ENCODE data around the gene CST4. TPM values are rescaled to one million over a fixed set of nuclear protein-coding genes. Genes with fewer than 3 reads are reported as not detected.
"Not testable (repeated sequence)": the region's sequence is repeated elsewhere in the genome, so short reads cannot be mapped to it uniquely, and the experiment has no call there.

CST4 gene
- total and polyA plus RNA-seq, 2 experiments from 2014 or later: 0.23 TPM; not detected in 1

DNA sequence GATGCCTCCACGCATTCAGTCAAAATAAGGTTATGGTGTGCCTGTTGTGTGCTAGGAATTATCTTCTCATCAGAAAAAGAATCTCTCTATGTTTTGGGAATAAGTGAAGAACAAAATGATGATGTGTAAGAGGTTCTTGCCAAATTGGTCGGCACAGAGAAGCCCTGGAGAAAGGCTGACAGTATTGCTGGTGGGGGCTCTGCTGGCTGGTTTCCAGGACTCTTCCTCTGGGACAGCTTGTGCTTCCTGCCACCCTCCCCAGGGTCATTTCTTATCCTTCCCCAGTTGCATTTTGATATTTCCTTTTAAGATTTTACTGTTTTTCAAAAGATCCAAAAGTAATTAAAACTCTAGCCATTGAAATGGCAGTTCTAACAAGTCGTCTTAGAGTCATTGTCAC is 22.1 kb downstream of the CST4 start:
- no peaks in the 10 kb centered on the region for H3K27me3 ChIP-seq
- TF ChIP-seq, protein P1, sequence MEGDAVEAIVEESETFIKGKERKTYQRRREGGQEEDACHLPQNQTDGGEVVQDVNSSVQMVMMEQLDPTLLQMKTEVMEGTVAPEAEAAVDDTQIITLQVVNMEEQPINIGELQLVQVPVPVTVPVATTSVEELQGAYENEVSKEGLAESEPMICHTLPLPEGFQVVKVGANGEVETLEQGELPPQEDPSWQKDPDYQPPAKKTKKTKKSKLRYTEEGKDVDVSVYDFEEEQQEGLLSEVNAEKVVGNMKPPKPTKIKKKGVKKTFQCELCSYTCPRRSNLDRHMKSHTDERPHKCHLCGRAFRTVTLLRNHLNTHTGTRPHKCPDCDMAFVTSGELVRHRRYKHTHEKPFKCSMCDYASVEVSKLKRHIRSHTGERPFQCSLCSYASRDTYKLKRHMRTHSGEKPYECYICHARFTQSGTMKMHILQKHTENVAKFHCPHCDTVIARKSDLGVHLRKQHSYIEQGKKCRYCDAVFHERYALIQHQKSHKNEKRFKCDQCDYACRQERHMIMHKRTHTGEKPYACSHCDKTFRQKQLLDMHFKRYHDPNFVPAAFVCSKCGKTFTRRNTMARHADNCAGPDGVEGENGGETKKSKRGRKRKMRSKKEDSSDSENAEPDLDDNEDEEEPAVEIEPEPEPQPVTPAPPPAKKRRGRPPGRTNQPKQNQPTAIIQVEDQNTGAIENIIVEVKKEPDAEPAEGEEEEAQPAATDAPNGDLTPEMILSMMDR (IDR thresholded peaks at IDR 0.05; ENCODE audit: poor library complexity): no peak
- no peak for TF ChIP-seq EZH2phosphoT487 (IDR thresholded peaks at IDR 0.05; ENCODE audit: low read depth, severe bottlenecking, unreplicated experiment)
- H3K9me3 ChIP-seq (ENCODE audit: low read depth): no peaks in the 10 kb centered on the region
- H3K9me2 ChIP-seq (replicated peaks; ENCODE audit: insufficient read depth): no peaks in the 10 kb centered on the region
- peaks cover 4% of the 10 kb centered on the region for H3K4me1 ChIP-seq (ENCODE audit: insufficient read depth)
- no peaks in the 10 kb centered on the region for H3K79me2 ChIP-seq
- no peaks in the 10 kb centered on the region for H4K20me1 ChIP-seq (ENCODE audit: insufficient read depth, poor library complexity, severe bottlenecking)
- no peak overlapping the region for H3K4me2 ChIP-seq
- no peak for DNase-seq (ENCODE audit: low spot score)
- H3K36me3 ChIP-seq (replicated peaks; ENCODE audit: insufficient read depth, low read depth): no peaks in the 10 kb centered on the region
- no peak overlapping the region for H2AFZ ChIP-seq
- no peak overlapping the region for H3K27ac ChIP-seq
- H3K4me3 ChIP-seq: no peak overlapping the region
- 78% methylated on average over 3 of the region's 3 CpGs for whole genome bisulfite sequencing (ENCODE audit: low lambda C conversion rate, missing lambda C conversion rate)

DNA sequence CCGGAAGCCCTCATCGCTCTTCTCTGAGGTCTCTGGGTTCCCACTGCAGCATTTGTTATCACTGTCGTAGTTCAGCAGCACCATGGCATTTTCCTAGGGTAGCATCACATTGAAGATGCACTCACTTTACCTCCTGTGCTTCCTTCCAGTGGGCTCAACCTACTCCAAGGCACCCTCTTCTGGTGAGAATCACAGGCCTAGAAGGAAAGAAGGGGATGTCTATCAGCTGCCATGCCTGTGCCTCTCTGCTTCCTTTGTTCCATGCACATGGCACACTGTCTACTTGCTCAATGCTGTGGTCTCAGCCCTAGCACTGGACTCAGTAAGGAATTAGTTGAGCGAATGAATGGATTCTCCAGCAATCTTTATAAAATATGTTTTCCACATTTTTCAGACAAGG is 22.6 kb downstream of the CST4 start:
- WGBS (ENCODE audit: low lambda C conversion rate, missing lambda C conversion rate): 84% methylated on average over 4 of the region's 4 CpGs
- TF ChIP-seq, protein P1 (IDR thresholded peaks at IDR 0.05; ENCODE audit: poor library complexity): peak; percentile 14
- no peak for TF ChIP-seq EZH2 (IDR thresholded peaks at IDR 0.05; ENCODE audit: borderline replicate concordance)
- Histone ChIP-seq H3K36me3 (replicated peaks; ENCODE audit: insufficient read depth, low read depth) (no peaks in the 10 kb centered on the region), H3K27ac (no peak overlapping the region), H4K20me1 (ENCODE audit: insufficient read depth, poor library complexity, severe bottlenecking) (no peaks in the 10 kb centered on the region), H3K27me3 (no peaks in the 10 kb centered on the region), H3K4me1 (ENCODE audit: insufficient read depth) (peaks cover 4% of the 10 kb centered on the region), H3K9me2 (replicated peaks; ENCODE audit: insufficient read depth) (no peaks in the 10 kb centered on the region), H2AFZ (no peak overlapping the region), H3K4me3 (no peak overlapping the region), H3K4me2 (no peak overlapping the region), H3K79me2 (no peaks in the 10 kb centered on the region), H3K9me3 (ENCODE audit: low read depth) (no peaks in the 10 kb centered on the region)
- no peak for DNase-seq (ENCODE audit: low spot score)

DNA sequence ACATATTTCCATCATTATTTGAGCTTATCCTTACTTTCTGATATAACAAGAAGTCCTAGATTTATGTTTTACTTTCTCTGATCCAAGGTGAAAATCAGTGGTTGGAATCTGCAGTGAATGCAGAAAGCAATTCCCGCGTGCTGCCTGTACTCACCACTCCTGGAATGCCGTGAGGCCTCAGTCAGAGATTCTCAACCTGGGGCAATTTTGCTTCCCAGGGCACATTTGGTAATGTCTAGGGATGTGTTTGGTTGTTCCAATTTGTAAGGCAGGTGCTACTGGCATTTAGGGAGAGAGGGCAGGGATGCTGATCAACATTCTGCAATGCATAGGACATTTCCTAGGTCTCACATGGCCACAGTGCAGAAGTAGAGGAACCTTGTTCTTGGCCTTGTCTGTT is 23.9 kb downstream of the CST4 start:
- TF ChIP-seq EZH2 (IDR thresholded peaks at IDR 0.05; ENCODE audit: borderline replicate concordance) (no peak), EZH2phosphoT487 (IDR thresholded peaks at IDR 0.05; ENCODE audit: low read depth, severe bottlenecking, unreplicated experiment) (no peak)
- TF ChIP-seq, protein P1 (IDR thresholded peaks at IDR 0.05; ENCODE audit: poor library complexity): no peak
- WGBS (ENCODE audit: low lambda C conversion rate, missing lambda C conversion rate): 83% methylated on average over 3 of the region's 3 CpGs
- H3K79me2 ChIP-seq: no peaks in the 10 kb centered on the region
- no peaks in the 10 kb centered on the region for H3K36me3 ChIP-seq (replicated peaks; ENCODE audit: insufficient read depth, low read depth)
- no peak overlapping the region for H3K4me2 ChIP-seq
- DNase-seq (ENCODE audit: low spot score): no peak
- H3K4me3 ChIP-seq: no peak overlapping the region
- peaks cover 13% of the 10 kb centered on the region for H3K4me1 ChIP-seq (ENCODE audit: insufficient read depth)
- H3K27ac ChIP-seq: no peak overlapping the region
- no peaks in the 10 kb centered on the region for H3K9me2 ChIP-seq (replicated peaks; ENCODE audit: insufficient read depth)
- H4K20me1 ChIP-seq (ENCODE audit: insufficient read depth, poor library complexity, severe bottlenecking): no peaks in the 10 kb centered on the region
- H2AFZ ChIP-seq: no peak overlapping the region
- H3K27me3 ChIP-seq: no peaks in the 10 kb centered on the region
- H3K9me3 ChIP-seq (ENCODE audit: low read depth): no peaks in the 10 kb centered on the region

DNA sequence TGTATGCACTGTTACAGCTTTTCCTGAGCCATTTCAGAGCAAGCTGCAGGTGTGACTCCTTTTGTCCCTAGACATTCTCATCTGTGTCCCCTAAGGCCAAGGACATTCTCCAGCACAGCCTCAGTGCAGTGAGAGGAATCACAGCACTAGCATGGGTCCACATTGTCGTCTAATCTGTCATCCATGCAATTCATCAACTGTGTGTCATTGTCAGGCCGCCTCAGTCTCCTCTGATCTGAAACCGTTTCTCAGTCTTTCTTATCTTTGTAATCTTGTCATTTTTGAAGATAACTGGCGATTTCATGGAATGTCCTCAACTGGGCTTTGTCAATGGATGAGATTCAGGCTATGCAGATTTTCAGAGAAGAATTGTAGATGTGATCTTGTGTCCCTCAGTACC is 24.8 kb downstream of the CST4 start:
- not testable (repeated sequence) for H3K27me3 ChIP-seq; DNase-seq (ENCODE audit: low spot score); H2AFZ ChIP-seq; H3K27ac ChIP-seq; H3K79me2 ChIP-seq; H4K20me1 ChIP-seq (ENCODE audit: insufficient read depth, poor library complexity, severe bottlenecking); H3K9me2 ChIP-seq (replicated peaks; ENCODE audit: insufficient read depth); H3K4me2 ChIP-seq; H3K36me3 ChIP-seq (replicated peaks; ENCODE audit: insufficient read depth, low read depth); H3K4me3 ChIP-seq; H3K9me3 ChIP-seq (ENCODE audit: low read depth)
- peaks cover 21% of the 10 kb centered on the region for H3K4me1 ChIP-seq (ENCODE audit: insufficient read depth)
- 46% methylated on average over 4 of the region's 4 CpGs for WGBS (ENCODE audit: low lambda C conversion rate, missing lambda C conversion rate)

Measured in hepatocyte (in vitro differentiated cells).